Panc1 (cell line): ENCODE results near the gene FAM163B.

Source experiments
- POLR2AphosphoS5 ChIP-seq: IDR thresholded peaks from 2 replicates; pipeline ENCODE4 v1.6.1; 2012; ENCODE audit warnings: mild to moderate bottlenecking, low read depth, low read length, moderate library complexity
- SIN3A ChIP-seq: IDR thresholded peaks from 2 replicates; pipeline ENCODE4 v1.6.1; 2012; ENCODE audit warnings: low read depth, mild to moderate bottlenecking, low read length, moderate library complexity, borderline replicate concordance; ENCODE audit not compliant: insufficient read depth
- TCF7L2 ChIP-seq: IDR thresholded peaks from 2 replicates; pipeline ENCODE4 v1.6.1; 2011; ENCODE audit warnings: mild to moderate bottlenecking, low read depth, low read length, inconsistent platforms
- TF ChIP-seq, protein P1 (sequence below): fragments of 450-650 bp; IDR thresholded peaks from 2 replicates; pipeline ENCODE4 v1.5.1; 2017; ENCODE audit warnings: mild to moderate bottlenecking
- TF ChIP-seq, protein P2 (sequence below), 2 experiments: IDR thresholded peaks; 2 replicates each; pipeline ENCODE4 v1.6.1; 2011 to 2012; ENCODE audit warnings: low read depth in 2 of 2, control low read depth in 1 of 2, low read length in 1 of 2, mild to moderate bottlenecking in 1 of 2, moderate library complexity in 1 of 2; ENCODE audit not compliant: insufficient read depth in 1 of 2

DNA sequence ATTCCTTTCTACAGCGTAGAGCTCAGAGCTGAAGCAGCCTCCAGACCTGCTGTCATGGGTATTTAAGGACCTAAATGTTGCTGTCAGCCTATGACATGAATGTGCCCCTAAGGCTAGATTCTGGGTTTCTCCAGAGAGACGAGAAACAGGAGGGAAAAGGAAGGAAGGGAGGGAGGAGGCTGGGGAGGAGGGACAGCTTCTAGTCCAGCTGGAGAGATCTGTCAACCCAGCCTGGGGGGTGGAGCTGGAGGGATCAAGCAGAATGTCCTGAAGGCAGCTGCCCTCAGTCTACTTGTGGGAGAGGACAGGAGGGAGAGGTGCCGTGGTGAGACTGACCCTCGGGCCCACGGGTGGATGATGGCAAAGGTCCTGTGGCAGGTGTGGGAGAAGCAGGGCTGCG is 25.9 kb upstream of the FAM163B start:
- TF ChIP-seq, protein P1, sequence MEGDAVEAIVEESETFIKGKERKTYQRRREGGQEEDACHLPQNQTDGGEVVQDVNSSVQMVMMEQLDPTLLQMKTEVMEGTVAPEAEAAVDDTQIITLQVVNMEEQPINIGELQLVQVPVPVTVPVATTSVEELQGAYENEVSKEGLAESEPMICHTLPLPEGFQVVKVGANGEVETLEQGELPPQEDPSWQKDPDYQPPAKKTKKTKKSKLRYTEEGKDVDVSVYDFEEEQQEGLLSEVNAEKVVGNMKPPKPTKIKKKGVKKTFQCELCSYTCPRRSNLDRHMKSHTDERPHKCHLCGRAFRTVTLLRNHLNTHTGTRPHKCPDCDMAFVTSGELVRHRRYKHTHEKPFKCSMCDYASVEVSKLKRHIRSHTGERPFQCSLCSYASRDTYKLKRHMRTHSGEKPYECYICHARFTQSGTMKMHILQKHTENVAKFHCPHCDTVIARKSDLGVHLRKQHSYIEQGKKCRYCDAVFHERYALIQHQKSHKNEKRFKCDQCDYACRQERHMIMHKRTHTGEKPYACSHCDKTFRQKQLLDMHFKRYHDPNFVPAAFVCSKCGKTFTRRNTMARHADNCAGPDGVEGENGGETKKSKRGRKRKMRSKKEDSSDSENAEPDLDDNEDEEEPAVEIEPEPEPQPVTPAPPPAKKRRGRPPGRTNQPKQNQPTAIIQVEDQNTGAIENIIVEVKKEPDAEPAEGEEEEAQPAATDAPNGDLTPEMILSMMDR: no peak
- TF ChIP-seq POLR2AphosphoS5: no peak
- TF ChIP-seq, protein P2, sequence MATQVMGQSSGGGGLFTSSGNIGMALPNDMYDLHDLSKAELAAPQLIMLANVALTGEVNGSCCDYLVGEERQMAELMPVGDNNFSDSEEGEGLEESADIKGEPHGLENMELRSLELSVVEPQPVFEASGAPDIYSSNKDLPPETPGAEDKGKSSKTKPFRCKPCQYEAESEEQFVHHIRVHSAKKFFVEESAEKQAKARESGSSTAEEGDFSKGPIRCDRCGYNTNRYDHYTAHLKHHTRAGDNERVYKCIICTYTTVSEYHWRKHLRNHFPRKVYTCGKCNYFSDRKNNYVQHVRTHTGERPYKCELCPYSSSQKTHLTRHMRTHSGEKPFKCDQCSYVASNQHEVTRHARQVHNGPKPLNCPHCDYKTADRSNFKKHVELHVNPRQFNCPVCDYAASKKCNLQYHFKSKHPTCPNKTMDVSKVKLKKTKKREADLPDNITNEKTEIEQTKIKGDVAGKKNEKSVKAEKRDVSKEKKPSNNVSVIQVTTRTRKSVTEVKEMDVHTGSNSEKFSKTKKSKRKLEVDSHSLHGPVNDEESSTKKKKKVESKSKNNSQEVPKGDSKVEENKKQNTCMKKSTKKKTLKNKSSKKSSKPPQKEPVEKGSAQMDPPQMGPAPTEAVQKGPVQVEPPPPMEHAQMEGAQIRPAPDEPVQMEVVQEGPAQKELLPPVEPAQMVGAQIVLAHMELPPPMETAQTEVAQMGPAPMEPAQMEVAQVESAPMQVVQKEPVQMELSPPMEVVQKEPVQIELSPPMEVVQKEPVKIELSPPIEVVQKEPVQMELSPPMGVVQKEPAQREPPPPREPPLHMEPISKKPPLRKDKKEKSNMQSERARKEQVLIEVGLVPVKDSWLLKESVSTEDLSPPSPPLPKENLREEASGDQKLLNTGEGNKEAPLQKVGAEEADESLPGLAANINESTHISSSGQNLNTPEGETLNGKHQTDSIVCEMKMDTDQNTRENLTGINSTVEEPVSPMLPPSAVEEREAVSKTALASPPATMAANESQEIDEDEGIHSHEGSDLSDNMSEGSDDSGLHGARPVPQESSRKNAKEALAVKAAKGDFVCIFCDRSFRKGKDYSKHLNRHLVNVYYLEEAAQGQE (IDR thresholded peaks at IDR 0.05; ENCODE audit: insufficient read depth in 1 of 2, low read depth in 2 of 2, low read length in 1 of 2): no peak
- no peak for TF ChIP-seq SIN3A
- TF ChIP-seq TCF7L2: no peak
